Activated naive CD8-positive, alpha-beta T cell treated with anti-CD3 and anti-CD28 coated beads, Interleukin-2, amount 50 U/mL, for 24 hours (primary cell): ENCODE data around the gene CSGALNACT2.
A peak's percentile ranks its signal among the peaks of the same experiment; 100 is the strongest.

Experiments used
- ATAC-seq: fragments of 150-1000 bp; cut with Tn5 transposase; one replicate; pipeline ENCODE4 v1.10.0; 2021
- DNase-seq: peaks from one replicate; pipeline ENCODE4 v3.0.0; 2021
- H3K27ac Mint-ChIP-seq: one replicate; pipeline ENCODE4 v1.8.0; 2021; ENCODE audit warnings: mild to moderate bottlenecking, mixed read lengths
- H3K27me3 Mint-ChIP-seq: one replicate; pipeline ENCODE4 v1.8.0; 2021; ENCODE audit warnings: mixed read lengths
- H3K36me3 Mint-ChIP-seq: one replicate; pipeline ENCODE4 v1.8.0; 2021; ENCODE audit warnings: low read depth, mixed read lengths
- H3K4me1 Mint-ChIP-seq: one replicate; pipeline ENCODE4 v1.8.0; 2021; ENCODE audit warnings: mixed read lengths
- H3K4me3 Mint-ChIP-seq: one replicate; pipeline ENCODE4 v1.8.0; 2021; ENCODE audit warnings: mild to moderate bottlenecking, moderate library complexity, mixed read lengths
- H3K9me3 Mint-ChIP-seq: one replicate; pipeline ENCODE4 v1.8.0; 2021; ENCODE audit warnings: mixed read lengths

Gene CSGALNACT2

DNA sequence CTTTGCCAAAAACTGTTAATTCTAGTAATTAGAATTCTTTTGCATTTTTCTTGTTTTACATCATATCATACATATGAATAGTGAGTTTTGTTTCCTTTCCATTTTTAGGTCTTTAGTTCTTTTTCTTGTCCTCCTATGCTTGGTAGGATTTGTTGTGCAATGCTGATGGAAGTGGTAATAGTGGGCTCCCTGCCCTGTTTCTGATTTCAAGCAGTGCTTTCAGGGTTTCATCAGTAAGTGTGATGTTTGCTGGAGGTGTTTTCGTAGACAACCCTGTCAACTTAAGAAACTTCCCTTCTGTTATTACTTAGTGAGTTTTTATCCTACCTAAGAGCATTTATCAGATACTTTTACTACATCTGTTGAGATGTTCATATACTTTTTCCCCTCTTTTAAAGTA is 50.5 kb downstream of the CSGALNACT2 start:
- DNase-seq (no peak), ATAC-seq (no peak)
- H3K4me3 Mint-ChIP-seq = no peak overlapping the region
- no peak overlapping the region for H3K27ac Mint-ChIP-seq
- no peaks in the 10 kb centered on the region for H3K27me3 Mint-ChIP-seq
- no peaks in the 10 kb centered on the region for H3K4me1 Mint-ChIP-seq
- no peaks in the 10 kb centered on the region for H3K9me3 Mint-ChIP-seq
- peaks cover 20% of the 10 kb centered on the region for H3K36me3 Mint-ChIP-seq

DNA sequence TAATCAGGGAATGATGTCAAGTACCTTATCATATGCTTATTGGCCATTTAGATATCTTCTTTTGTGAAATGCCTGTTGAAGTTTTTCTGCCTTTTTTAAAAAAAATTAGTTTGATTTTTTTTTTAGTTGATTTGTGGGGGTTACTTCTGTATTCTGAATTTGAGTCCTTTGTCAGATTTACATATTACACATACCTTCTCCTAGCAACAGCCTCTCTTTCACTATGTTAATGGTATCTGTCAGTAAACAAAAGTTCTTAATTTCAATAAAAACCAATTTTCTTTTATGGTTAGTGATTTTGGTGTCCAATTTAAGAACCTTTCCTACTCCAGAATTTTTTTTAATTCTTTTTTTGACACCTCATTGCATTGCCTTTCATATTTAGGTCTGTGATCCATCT is 52.0 kb downstream of the CSGALNACT2 start:
- no peaks in the 10 kb centered on the region for H3K4me1 Mint-ChIP-seq
- H3K27ac Mint-ChIP-seq = no peak overlapping the region
- no peaks in the 10 kb centered on the region for H3K9me3 Mint-ChIP-seq
- no peak for ATAC-seq
- no peak for DNase-seq
- peaks cover 15% of the 10 kb centered on the region for H3K36me3 Mint-ChIP-seq
- H3K27me3 Mint-ChIP-seq = no peaks in the 10 kb centered on the region
- H3K4me3 Mint-ChIP-seq = no peak overlapping the region

DNA sequence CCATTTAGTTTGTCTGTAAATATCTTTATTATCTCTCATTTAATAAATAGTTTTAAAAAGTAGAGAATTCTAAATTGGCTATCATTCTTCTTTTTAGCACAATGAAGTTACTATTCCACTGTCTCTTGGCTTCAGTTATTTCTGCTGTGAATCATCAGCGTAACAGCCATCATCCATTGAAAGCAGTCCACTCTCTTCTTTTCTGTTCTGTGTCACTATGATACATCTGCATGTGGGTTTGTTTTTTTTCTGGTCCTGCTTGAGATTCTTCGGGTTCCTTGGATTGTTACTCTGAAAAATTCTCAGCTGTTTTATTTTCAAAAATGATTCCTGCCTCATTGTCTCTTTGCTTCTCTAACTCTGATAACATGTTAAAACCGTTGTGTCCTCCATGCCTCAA is 52.5 kb downstream of the CSGALNACT2 start:
- Mint-ChIP-seq H3K27ac (no peak overlapping the region), H3K4me1 (no peaks in the 10 kb centered on the region), H3K9me3 (no peaks in the 10 kb centered on the region), H3K27me3 (no peaks in the 10 kb centered on the region), H3K36me3 (peaks cover 15% of the 10 kb centered on the region), H3K4me3 (no peak overlapping the region)
- ATAC-seq = no peak
- no peak for DNase-seq

DNA sequence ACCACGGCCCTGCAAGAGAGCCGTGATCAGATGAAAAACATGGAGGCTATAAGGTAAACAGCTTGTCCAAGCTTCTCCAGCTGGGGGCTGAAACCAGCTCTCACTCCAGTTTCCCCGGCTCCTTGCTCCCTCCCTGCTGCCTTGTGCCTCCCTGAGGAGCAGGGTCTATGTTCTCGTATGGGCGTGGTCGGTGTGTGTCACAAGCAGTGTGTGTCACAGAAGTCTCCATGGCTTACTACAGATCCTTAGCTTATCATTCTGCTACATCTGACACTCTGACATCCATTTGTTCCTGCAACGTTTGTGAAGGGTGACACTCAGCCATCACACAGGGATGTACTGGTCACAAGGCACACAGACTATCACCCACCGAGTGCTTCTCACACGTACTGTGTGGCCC is 54.6 kb downstream of the CSGALNACT2 start:
- no peak for ATAC-seq
- Mint-ChIP-seq H3K27ac (no peak overlapping the region), H3K4me3 (no peak overlapping the region), H3K27me3 (no peaks in the 10 kb centered on the region), H3K4me1 (no peaks in the 10 kb centered on the region), H3K9me3 (no peaks in the 10 kb centered on the region), H3K36me3 (peaks cover 3% of the 10 kb centered on the region)
- DNase-seq = no peak

DNA sequence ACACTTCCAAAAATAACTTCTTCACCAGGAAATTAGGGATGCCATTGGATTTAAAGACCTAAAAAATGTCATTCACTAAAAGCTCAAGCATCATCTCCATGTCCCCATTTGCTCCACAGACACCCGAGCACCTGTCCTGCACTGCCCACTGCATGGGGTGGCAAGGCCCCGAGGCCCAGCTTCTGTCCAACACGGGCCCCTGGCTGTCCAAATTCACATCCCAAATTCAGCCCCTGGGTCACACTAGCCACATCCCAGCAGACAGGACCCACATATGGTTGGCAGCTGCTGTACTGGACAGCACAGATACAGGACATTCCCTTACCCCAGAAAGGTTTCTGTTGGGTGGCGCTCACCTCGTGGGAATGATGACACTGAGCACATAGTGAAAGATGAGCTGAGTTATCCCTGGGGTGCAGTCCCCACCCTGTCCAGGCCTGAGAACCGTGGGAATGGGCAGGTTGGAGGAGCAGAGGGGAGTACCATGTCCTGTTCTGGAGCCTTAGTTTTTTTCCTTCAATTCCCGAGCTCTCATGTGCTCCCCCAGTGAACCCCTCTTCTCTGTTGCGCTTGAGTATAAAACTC is 55.3 kb downstream of the CSGALNACT2 start:
- Mint-ChIP-seq H3K9me3 (no peaks in the 10 kb centered on the region), H3K36me3 (peaks cover 3% of the 10 kb centered on the region), H3K4me3 (no peak overlapping the region), H3K4me1 (no peaks in the 10 kb centered on the region), H3K27me3 (no peaks in the 10 kb centered on the region), H3K27ac (no peak overlapping the region)
- ATAC-seq = no peak
- no peak for DNase-seq

DNA sequence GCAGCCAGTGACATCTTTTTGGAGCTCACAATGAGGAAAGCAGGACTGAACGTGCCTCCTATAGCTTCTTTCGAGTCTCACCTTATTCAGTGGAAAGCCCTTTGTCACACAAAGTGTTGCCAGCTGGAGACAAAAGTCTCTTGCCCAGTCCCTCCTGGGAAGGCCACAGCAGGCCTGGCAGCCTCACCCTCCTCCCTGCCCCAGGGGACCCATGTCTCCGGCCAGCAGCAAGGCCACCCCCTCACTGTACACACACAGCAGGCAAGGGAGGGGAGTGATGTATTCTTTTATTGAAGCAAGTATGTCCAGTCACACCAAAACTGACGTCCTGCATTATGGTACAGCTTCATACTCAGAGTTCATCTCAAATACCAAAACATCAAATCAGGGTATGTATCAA is 56.0 kb downstream of the CSGALNACT2 start:
- no peak overlapping the region for H3K4me3 Mint-ChIP-seq
- H3K27ac Mint-ChIP-seq = no peak overlapping the region
- H3K4me1 Mint-ChIP-seq = no peaks in the 10 kb centered on the region
- DNase-seq (no peak), ATAC-seq (no peak)
- H3K9me3 Mint-ChIP-seq = no peaks in the 10 kb centered on the region
- peaks cover 3% of the 10 kb centered on the region for H3K36me3 Mint-ChIP-seq
- H3K27me3 Mint-ChIP-seq = no peaks in the 10 kb centered on the region

DNA sequence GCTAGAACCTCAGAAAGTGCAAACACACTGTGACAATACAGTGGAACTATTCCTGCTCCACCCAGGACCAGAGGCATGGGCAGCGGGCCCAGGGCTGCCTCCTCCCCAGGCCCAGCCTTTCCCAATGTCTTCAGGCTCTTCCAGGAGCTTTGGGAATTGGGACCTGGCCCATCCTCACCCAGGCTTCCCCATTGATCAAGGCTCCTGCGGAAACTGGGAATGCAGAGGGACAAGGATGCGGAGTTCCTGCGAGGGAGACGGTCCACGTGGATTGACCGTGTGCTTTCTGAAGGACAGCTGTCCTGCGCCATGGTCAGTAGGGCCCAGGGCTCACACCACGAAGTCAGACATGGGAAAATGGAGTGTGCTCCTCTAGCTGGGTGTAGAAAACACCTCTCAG is 56.6 kb downstream of the CSGALNACT2 start:
- Mint-ChIP-seq H3K27ac (no peak overlapping the region), H3K4me1 (no peaks in the 10 kb centered on the region), H3K27me3 (no peaks in the 10 kb centered on the region), H3K9me3 (no peaks in the 10 kb centered on the region), H3K4me3 (no peak overlapping the region), H3K36me3 (peaks cover 3% of the 10 kb centered on the region)
- DNase-seq = no peak
- ATAC-seq = no peak

DNA sequence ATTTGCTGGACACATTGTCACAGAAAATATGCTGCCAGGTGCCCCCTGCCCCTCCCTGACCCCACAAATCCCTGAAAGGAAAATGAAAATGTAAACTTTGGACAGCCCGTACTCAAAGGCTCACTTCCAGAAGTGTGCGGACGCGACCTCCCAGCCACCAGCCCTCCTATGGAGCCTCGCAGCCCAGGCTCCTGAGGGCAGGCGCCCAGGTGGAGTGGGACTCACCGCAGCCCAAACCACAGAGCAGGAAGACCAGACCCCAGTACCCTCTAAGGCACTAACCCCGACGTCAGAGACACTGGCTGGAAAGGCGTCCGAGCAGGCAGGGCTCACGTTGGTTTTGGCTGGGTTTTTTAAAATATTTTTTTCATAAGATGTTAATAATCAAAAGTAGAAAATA is 57.3 kb downstream of the CSGALNACT2 start:
- Mint-ChIP-seq H3K36me3 (peaks cover 3% of the 10 kb centered on the region), H3K4me1 (no peaks in the 10 kb centered on the region), H3K4me3 (no peak overlapping the region), H3K9me3 (no peaks in the 10 kb centered on the region), H3K27ac (no peak overlapping the region), H3K27me3 (no peaks in the 10 kb centered on the region)
- DNase-seq (no peak), ATAC-seq (no peak)

DNA sequence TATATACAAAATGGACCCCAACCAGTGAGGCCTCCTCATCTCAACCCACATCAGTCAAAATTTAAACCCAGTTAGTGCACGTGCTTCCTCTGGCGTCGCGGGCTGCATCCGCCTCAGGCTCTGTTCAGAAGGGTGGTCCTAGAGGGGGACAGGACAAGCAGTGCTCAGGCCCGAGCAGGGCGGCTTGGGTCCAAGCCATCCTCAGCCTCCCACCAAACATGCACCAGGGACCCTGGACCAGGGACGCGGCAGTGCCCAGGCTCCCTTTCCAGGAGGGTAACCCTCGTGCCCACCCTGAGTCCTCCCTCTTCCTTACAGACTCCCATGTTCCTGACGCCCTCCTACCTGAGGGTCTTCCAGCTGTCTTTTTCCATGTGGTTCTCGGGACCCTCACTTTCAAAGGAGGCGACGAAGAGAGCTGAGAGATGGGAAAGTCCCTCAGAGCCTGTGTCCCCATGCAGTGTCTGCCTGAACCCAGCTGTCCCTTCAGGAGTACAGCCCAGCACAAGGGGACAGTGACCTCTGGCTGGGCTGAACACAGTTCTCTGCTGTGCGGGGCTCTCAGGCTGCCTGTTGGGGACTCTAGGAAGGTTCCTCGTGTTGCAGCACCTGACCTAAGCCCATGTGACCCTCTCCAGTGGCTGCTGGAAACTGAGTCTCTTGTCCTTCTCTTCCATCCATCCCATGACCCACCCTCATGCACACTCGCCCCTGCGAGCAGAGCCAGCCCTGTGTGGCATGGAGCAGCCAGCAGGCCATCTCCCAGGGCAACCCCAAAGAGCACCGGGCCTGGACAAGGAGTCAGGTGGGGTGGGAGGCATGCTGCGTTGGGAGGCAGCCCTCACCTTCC is 58.1 kb downstream of the CSGALNACT2 start:
- Mint-ChIP-seq H3K27me3 (no peaks in the 10 kb centered on the region), H3K4me1 (no peaks in the 10 kb centered on the region), H3K36me3 (peaks cover 3% of the 10 kb centered on the region), H3K4me3 (no peak overlapping the region), H3K27ac (no peak overlapping the region), H3K9me3 (no peaks in the 10 kb centered on the region)
- no peak for DNase-seq
- ATAC-seq = no peak

DNA sequence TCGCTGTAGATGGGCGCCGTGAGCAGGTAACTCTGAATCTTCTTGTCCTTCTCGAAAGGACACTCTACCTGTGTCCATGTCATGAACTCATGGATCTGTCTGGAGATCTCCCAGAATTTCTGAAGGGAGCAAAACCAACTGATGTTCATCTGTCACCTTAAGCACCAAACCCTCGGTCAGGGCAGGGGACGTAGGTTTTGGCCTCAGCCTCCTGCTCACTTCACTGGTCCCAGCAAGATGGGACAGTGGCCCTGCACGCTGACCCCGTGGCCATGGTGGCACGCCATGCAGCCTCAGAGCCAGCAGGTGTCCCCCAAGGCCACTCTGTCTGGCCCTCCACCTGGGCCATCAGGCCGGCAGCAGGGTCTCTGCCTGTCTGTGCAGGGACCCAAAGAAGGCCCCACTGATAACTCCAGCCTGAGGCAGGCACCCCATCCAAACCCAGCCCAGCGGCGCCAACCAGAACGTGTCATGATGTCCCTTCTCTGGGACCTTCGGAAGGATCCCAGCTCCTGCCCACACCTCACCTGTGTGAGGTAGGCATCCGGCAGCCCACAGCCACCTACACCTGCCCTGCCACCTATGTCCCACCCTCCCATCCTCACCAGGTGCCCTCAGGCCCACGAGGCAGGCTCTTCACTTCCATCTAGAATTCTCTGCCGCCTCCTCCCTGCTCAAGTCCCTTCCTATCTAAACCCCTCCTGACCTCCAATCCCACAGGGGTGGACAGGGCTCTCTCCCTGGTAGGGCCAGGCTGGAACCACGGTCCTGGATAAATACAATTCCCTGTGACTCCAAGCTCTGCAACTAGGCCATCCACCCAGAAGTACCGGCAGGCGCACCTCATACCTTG is 59.0 kb downstream of the CSGALNACT2 start:
- Mint-ChIP-seq H3K9me3 (no peaks in the 10 kb centered on the region), H3K4me3 (no peak overlapping the region), H3K27me3 (no peaks in the 10 kb centered on the region), H3K4me1 (peaks cover 3% of the 10 kb centered on the region), H3K27ac (no peak overlapping the region), H3K36me3 (peaks cover 1% of the 10 kb centered on the region)
- ATAC-seq (no peak), DNase-seq (no peak)

DNA sequence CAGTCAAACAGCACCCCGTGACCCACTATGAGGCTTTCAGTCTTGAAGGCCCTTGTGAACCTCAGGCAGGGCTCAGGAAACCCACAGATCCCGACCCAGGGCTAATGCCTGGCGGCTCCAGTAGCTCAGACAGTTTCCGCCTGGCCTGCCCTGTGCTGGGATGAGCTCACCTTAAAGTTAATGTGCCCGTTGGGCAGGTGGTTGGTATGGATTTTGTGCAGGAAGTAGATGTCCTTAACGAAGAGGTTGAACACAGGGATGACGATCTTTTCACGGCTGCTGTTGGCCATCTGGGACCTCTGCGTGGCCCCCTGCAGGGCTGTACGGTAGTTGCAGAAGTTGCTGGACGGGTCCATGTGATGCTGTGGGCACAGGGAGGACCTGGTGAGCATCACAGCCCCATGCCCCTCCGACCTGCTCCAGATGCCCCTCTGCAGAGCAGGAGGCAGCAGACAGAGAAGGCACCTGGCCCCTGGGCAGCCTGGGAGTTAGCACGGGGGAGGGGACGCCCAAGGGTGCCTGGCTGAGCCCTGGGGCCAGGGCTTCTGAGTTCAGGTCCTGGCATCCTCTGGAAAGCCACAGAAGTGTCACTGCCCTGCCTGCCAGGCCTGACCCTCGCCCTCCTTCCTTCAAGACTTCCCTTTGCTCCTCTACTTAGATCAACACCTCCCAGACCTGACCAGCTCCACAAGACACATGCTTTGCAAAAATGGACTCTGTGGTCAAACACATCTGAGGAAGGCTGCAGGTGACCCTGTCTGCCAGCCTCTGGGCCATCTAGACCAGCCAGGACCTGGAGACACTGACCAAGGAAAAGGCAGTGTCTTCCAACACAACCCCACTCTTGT is 59.8 kb downstream of the CSGALNACT2 start:
- peaks cover 3% of the 10 kb centered on the region for H3K4me1 Mint-ChIP-seq
- ATAC-seq (no peak), DNase-seq (peak; percentile 32)
- no peaks in the 10 kb centered on the region for H3K9me3 Mint-ChIP-seq
- no peaks in the 10 kb centered on the region for H3K27me3 Mint-ChIP-seq
- H3K4me3 Mint-ChIP-seq = no peak overlapping the region
- no peak overlapping the region for H3K27ac Mint-ChIP-seq
- no peaks in the 10 kb centered on the region for H3K36me3 Mint-ChIP-seq

DNA sequence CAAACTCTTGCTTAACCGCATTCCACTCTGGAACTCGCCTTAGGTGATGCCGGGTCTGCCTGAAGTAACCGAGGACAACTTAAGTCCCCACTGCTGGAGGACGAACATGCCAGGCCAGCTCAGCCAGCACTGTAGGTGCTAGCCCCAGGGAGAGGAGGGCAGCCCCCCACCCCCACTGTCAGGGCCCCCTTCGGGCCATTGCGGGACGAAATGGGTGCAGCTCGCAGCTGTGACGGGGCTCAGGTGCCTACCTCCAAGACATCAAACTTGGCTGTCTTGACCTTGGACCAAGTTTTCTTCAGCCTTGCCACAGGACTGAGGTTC is 60.4 kb downstream of the CSGALNACT2 start:
- Mint-ChIP-seq H3K27ac (no peak overlapping the region), H3K9me3 (no peaks in the 10 kb centered on the region), H3K4me1 (peaks cover 3% of the 10 kb centered on the region), H3K36me3 (no peaks in the 10 kb centered on the region), H3K27me3 (no peaks in the 10 kb centered on the region), H3K4me3 (no peak overlapping the region)
- ATAC-seq (no peak), DNase-seq (no peak)

DNA sequence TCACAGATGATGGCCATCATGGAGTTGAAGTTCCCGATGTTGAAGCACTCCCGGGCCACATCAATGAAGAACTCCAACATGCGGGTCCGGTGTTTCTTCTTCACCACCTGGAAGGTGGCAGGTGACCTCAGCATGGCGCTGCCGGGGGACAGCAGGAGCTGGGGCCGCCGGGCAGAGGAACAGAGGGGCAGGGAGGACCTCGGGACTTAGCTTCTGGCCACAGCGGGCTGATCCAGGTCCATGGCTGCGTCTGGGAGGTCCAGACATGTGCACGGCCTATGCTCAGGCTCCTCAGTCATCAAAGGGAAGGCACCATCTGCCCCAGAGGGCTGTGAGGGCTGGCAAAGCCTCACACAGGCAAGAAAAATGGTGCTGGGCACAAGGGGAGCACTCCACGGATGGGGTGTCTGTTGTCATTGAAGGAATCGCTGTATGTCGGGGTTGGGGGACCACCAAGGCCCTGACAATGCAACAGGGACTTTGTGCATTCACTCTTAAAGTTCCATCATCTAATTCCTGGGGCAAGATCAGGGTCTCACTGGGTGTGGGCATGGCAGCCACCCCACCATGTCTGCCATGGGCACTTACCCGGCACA is 60.9 kb downstream of the CSGALNACT2 start:
- no peaks in the 10 kb centered on the region for H3K36me3 Mint-ChIP-seq
- DNase-seq = no peak

More for the DNA sequence above, 60.9 kb downstream of the CSGALNACT2 start:
- Mint-ChIP-seq H3K9me3 (no peaks in the 10 kb centered on the region), H3K27ac (no peak overlapping the region), H3K4me1 (peaks cover 3% of the 10 kb centered on the region), H3K27me3 (no peaks in the 10 kb centered on the region), H3K4me3 (no peak overlapping the region)
- no peak for ATAC-seq
